Measurements from ENCODE around the gene PRXL2C.

The PRXL2C gene

GRCh38 chr9:96646081-96646991, 8.8 kb downstream of the PRXL2C start:
- no peaks in the 10 kb centered on the region for H3K36me3 ChIP-seq (ENCODE audit: control insufficient read depth, low read length)

GRCh38 chr9:96644137-96644536, 11.0 kb downstream of the PRXL2C start:
- TF ChIP-seq EZH2phosphoT487 (IDR thresholded peaks at IDR 0.05; ENCODE audit: borderline replicate concordance, low read length) (no peak), CTCF (IDR thresholded peaks at IDR 0.05; ENCODE audit: low read depth, low read length, poor library complexity, severe bottlenecking) (no peak)
- Histone ChIP-seq H3K4me1 (ENCODE audit: control insufficient read depth, low read length) (no peaks in the 10 kb centered on the region), H3K27me3 (ENCODE audit: control insufficient read depth, low read length) (no peaks in the 10 kb centered on the region), H4K20me1 (ENCODE audit: control insufficient read depth, insufficient read depth, low read depth, low read length) (no peaks in the 10 kb centered on the region), H3K4me3 (ENCODE audit: low read length) (no peak overlapping the region), H3K9me2 (replicated peaks; ENCODE audit: control insufficient read depth, low read length) (no peaks in the 10 kb centered on the region), H3K79me2 (ENCODE audit: control insufficient read depth, low read length) (no peaks in the 10 kb centered on the region), H3K27ac (ENCODE audit: low read depth, low read length) (no peak overlapping the region), H3K36me3 (ENCODE audit: control insufficient read depth, low read length) (no peaks in the 10 kb centered on the region), H3F3A (ENCODE audit: control insufficient read depth, insufficient read depth) (no peaks in the 10 kb centered on the region), H3K4me2 (ENCODE audit: low read length) (no peak overlapping the region), H3K9me3 (ENCODE audit: control insufficient read depth, insufficient read depth, low read length) (no peaks in the 10 kb centered on the region)

More at GRCh38 chr9:96646081-96646991, 8.8 kb downstream of the PRXL2C start:
- H3K4me1 ChIP-seq (ENCODE audit: control insufficient read depth, low read length) = no peaks in the 10 kb centered on the region
- H3K9me2 ChIP-seq (replicated peaks; ENCODE audit: control insufficient read depth, low read length) = no peaks in the 10 kb centered on the region
- H3K4me2 ChIP-seq (ENCODE audit: low read length) = no peak overlapping the region
- no peak for TF ChIP-seq EZH2phosphoT487 (IDR thresholded peaks at IDR 0.05; ENCODE audit: borderline replicate concordance, low read length)
- TF ChIP-seq CTCF (IDR thresholded peaks at IDR 0.05; ENCODE audit: low read depth, low read length, poor library complexity, severe bottlenecking) = no peak
- H4K20me1 ChIP-seq (ENCODE audit: control insufficient read depth, insufficient read depth, low read depth, low read length) = no peaks in the 10 kb centered on the region
- no peaks in the 10 kb centered on the region for H3K9me3 ChIP-seq (ENCODE audit: control insufficient read depth, insufficient read depth, low read length)
- no peak overlapping the region for H3K27ac ChIP-seq (ENCODE audit: low read depth, low read length)
- H3K27me3 ChIP-seq (ENCODE audit: control insufficient read depth, low read length) = no peaks in the 10 kb centered on the region
- no peaks in the 10 kb centered on the region for H3K79me2 ChIP-seq (ENCODE audit: control insufficient read depth, low read length)
- H3K4me3 ChIP-seq (ENCODE audit: low read length) = no peak overlapping the region
- no peaks in the 10 kb centered on the region for H3F3A ChIP-seq (ENCODE audit: control insufficient read depth, insufficient read depth)

- H3K79me2 ChIP-seq (ENCODE audit: control insufficient read depth, low read length) = no peaks in the 10 kb centered on the region
- H3K4me3 ChIP-seq (ENCODE audit: low read length) = no peak overlapping the region
- H3F3A ChIP-seq (ENCODE audit: control insufficient read depth, insufficient read depth) = no peaks in the 10 kb centered on the region
- no peaks in the 10 kb centered on the region for H3K36me3 ChIP-seq (ENCODE audit: control insufficient read depth, low read length)
- H3K4me2 ChIP-seq (ENCODE audit: low read length) = no peak overlapping the region
- H3K27me3 ChIP-seq (ENCODE audit: control insufficient read depth, low read length) = no peaks in the 10 kb centered on the region
- H3K9me2 ChIP-seq (replicated peaks; ENCODE audit: control insufficient read depth, low read length) = no peaks in the 10 kb centered on the region
- no peaks in the 10 kb centered on the region for H3K4me1 ChIP-seq (ENCODE audit: control insufficient read depth, low read length)
- H3K27ac ChIP-seq (ENCODE audit: low read depth, low read length) = no peak overlapping the region
- no peaks in the 10 kb centered on the region for H4K20me1 ChIP-seq (ENCODE audit: control insufficient read depth, insufficient read depth, low read depth, low read length)
- no peak for TF ChIP-seq EZH2phosphoT487 (IDR thresholded peaks at IDR 0.05; ENCODE audit: borderline replicate concordance, low read length)
- no peak for TF ChIP-seq CTCF (IDR thresholded peaks at IDR 0.05; ENCODE audit: low read depth, low read length, poor library complexity, severe bottlenecking)
- H3K9me3 ChIP-seq (ENCODE audit: control insufficient read depth, insufficient read depth, low read length) = no peaks in the 10 kb centered on the region
Measured at GRCh38 chr9:96641514-96641913, 13.6 kb downstream of the PRXL2C start.
